GM19238 (cell line): ENCODE measurements around the gene TMEM238L.
"Not testable (repeated sequence)": the region's sequence is repeated elsewhere in the genome, so short reads cannot be mapped to it uniquely, and the experiment has no call there.

Source experiments
- DNase-seq: peaks from one replicate; pipeline ENCODE4 v3.0.0; 2011; ENCODE audit warnings: low spot score; ENCODE audit not compliant: insufficient read length

Gene TMEM238L, protein sequence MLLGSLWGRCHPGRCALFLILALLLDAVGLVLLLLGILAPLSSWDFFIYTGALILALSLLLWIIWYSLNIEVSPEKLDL

DNA sequence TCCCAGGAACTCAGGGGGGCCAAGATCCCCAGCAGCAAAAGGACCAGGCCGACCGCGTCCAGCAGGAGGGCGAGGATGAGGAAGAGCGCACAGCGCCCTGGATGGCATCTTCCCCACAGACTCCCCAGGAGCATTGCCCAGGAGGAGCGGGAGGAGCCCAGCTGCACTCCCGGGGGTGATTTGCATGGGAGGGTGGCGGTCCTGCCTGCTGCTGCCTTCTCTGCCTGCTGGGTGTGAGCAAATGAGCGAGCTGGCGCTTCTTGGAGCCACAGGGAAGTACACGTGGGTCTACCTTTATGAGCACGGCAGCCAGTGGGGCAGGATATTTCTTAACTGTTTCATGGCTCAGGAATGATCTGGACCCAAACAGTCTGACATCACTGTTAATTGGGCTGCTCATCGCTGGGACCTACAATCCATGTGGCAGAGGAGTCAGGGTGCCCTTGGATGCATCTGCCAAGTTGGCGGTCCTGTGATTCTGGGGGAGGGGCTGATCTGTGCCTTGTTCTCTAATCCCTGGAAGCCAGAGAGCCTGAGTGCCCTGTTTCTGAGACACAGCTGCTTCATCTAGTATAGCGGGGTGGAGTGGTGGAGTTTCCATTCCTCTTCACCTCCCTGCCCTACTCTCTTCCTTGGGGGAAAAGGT, at the start of gene TMEM238L:
TSS of gene TMEM238L (minus strand) at position 270 of the 646 bp plus-strand sequence. CDS start at position 134, 136 bp downstream.
- no peak for DNase-seq

DNA sequence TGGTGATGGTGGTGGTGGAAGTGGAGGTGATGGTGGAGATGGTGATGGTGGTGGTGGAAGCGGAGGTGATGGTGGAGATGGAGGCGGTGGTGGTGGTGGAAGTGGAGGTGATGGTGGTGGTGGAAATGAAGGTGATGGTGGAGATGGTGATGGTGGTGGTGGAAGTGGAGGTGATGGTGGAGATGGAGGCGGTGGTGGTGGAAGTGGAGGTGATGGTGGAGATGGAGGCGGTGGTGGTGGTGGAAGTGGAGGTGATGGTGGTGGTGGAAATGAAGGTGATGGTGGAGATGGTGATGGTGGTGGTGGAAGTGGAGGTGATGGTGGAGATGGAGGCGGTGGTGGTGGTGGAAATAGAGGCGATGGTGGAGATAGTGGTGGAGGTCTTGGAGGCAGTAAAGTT, 42.7 kb upstream of the TMEM238L start:
- DNase-seq = not testable (repeated sequence)

DNA sequence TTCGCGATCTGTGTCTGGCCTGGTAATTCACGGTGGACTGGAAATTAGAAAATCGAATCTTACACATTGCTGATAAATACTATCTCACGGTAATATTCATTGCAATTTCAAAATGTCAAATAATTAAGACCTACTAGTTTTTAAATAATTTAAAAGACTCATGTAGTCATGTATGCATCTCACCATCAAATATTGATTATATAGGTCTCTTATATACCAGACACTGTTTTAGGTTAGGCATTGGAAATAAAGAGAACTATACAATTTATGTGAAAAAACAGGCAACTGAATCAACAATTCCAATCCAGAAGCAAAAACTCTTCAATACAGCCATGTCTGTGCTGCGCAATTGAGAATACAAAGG, 41.5 kb upstream of the TMEM238L start:
- DNase-seq = no peak

DNA sequence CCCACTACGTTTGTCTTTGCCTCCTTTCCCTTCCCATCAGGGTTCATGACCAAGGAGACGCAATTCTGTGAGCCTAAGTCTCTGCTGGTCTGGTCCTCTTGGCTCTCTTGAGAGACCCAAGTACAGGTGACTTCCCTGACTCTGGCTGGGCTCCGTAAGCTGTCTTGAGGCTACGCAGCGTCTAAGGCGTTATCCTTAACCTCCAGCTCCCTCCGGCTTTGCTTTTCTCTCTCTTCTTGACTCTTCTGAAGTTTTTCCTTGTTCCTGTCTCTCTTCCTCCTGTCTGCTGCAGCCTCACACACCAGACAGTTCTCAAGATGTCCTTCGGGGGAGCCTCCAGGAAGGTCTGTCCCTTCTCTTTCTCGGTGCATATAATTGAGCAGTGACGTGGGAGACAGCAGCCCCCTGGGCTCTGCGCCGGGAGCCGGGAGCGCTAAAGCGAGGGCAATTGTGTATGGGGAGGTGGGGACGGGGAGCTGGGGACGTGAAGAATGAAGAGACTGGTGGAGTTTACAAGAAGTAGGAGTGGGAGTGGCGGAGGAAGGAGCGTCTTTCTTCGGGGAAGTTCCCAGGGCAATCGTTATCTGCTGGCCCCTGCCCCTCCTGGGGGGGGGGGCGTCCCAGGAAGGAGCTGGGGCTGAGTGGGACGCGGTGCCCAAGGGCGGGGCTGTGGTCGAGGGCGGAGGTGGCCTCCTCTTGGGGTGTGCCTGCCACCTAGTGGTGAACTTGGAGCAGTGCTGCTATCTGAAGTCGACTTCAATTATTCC, 40.9 kb upstream of the TMEM238L start:
- DNase-seq = peak; percentile 73

DNA sequence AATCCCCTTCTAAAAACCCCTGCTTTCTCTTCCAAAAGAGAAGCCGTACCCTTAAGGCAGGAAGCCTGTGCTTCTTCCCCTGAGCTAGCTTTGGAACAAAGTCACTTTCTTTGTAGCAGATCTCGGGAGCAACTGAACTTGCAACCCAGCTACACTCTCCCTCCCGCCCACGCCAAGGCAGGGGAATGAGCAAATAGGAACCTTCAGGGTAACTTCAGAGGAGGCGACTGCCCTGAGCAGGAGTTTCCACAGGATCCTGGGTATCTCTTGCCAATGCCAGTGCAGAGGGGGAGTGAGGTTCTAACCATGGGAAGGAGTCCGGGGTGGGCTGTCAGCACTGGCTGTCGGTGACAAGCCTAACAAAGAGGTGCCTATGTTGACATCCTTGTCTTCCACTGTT, 39.9 kb upstream of the TMEM238L start:
- DNase-seq = no peak

DNA sequence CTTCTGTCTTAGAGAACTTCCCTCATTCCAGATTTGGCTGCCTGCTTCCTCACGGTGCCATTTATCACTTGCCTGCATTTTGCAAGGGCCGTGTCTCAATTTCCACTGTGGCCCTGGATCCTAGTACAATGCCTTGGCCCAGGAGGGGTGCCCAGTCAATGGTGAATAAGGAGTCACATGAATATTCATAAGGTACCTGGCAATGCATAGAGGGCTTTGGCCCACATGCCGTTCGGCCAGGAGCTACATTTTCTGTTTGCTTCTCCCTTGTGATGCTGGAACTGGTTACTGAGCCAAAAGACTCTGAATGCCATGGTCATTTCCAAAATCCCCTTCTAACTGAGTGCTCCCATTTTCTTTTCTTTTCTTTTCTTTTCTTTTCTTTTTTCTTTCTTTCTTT, 38.8 kb upstream of the TMEM238L start:
- no peak for DNase-seq

DNA sequence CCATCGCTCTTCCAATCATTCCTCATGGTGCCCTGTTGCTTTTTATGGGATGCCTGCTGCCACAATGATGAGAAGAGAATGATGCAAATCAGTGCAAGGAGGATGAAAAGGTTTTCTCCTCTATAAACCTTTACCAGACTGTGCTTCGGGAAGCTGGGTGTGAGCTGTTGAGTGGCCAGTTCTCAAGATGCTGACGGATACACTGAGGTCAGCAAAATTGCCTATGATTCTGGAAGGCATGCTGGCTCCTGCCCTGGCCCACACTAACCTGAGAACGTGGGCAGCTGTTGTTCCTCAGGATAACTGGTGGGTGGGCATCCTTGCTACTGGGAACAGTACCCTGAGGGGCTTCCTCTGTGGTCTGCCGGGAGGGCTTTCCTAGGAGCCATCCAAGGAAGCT, 34.8 kb upstream of the TMEM238L start:
- no peak for DNase-seq

DNA sequence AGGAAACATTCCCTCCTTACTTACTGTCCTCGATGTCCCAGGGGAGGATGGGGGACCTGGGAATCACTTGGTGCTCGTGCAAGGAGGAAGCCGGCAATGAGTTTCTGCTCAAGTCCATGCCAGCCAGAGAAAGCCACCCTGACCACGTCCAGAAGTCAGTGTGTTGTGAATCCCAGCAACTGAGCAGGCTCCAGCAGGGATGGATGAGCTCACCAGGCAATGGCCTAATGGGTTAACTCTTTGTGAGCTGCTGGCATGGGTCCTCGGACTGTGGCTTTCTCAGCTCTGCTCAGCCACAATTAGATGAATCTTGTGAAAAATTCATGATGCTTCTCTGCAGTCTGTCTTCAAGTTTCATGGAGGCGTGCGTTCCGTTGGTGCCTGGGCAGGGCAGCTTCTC, 34.0 kb upstream of the TMEM238L start, which contains the start of gene PIRT:
TSS of gene PIRT (minus strand) at position 167 of the 400 bp plus-strand sequence. CDS start 12,442 bp downstream, outside the sequence.
- DNase-seq = no peak

DNA sequence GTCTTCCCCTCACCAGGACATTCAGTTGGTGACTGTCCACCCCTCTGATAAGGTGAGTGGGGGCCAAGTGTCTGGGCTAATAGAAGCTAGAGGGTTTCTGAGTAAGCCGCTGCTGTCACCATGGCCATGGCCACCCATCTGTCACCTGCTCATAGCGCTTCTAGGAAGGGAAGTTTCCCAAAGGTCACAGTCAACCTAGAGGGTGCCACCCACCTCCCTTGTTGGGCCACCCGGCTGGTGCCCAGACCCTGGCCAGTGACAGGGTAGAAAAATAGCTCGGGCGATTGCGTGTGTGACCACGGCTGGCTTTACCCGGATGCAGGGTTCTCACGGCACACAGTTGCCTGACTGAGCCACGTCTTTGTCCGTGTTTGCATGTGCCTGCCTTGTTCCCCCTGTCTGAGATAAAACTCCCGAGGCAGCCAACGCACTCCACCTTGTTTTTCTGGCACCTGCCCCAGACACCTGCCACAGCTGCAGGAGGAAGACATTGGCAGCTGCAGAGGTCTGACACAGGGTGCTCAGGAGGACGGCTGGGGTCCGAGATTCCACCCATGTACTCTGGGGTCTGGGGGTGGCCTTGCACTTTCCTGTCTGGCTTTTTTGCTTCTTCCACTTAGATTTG, 33.2 kb upstream of the TMEM238L start:
- DNase-seq = no peak

DNA sequence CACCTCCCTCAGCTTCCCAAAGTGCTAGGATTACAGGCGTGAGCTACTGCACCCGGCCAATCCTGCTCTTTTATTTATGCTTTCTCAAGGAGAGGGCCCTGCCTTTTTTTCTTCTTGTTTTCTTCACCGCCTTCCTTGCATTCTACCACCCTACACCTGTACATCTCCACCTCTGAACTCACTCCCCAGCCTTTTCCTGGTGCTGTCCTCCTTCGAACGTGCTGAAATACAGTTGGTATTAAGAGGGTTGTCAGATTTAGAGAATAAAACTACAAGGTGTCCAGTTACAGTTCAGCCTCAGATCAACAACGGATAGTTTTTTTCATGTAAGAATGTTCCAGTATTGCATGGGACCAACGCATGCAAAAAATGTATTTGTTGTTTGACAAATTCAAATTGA, 32.2 kb upstream of the TMEM238L start:
- no peak for DNase-seq

DNA sequence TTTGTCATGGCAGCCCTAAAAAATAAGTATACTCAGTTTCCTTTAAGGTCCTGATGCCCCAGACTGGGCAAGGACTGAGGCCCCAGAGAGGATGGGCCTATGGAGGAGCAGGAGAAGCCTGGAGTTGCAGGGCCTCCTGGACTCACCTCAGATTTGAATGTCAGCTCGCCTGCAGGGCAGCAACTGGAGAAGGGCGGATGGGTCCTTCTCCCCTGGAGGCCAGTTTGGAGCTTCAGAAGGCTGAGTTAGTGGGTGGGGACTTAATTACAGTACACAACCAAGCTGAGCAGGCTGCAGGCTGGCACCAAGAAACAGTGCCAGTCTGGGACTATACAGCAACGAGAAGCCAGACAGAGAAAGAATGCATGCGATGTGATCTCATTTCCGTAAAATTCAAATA, 27.8 kb upstream of the TMEM238L start:
- DNase-seq = no peak

DNA sequence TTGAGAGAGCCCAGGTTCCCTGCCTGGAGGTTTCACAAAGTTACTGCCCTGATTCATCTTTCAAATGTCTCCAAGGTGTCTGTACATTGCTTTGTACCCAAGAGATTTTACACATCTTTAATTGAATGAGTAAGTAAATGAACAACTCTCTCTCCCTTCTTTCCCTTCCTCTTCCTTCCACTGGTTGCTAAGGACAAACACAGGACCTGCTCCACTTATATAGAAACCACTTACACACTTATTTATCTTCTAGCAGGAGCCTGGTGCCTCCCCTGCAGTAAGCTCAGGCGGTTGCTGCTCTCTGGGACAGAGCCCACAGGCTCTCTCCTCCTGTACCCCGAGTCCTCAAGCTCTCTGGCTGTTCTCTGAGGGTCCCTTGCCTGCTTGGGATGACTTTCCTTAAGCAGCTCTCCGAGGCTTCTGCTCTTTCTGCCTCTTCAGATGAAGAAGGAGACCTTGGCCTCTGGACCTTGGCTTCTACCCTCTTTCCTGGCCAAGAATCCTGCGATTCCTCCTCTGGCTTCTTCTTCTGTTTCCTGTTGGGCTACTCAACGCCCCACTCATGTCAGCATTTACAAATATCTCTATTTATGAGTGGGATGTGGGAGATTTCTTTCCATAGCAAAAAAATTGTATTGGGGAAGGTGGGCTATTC, 24.1 kb upstream of the TMEM238L start:
- DNase-seq = no peak

DNA sequence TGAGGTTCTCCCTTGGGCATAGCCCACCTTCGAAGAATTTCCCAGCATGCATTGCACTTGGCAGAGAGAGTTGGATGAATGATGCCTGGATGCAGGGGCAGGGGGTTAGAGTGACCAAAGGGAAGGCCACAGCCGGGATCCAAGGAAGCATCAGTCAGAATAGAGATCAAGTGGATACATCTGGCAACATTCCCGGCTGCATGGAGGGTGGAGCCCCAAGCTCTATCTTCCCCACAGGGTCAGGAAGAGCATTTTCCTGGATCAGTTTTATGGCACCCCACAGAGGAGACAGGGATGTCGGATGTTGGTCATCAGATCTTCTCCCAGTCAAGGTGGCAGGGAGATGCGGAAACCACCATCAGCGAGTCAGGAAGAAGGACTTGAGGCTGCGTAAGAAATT, 21.0 kb upstream of the TMEM238L start:
- DNase-seq = no peak

DNA sequence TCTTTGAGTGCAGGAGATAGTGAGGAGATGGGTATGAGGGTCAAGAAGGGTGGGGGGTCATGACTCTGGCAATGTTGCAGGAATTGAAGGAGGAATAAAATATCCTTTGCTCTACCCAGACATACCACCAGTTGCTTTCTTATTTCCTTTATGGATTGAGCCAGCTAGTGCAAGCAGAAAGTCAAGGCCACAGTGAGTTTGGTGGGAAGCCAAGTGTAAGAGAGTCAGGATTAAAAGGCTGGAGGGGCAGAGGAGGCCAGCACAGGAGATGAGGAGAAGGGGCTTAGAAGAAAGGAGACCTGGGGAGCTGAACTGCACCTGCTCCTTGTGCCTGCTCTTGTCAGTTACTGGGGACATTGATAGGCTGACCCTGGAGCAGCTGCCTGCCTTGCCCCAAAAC, 17.9 kb upstream of the TMEM238L start:
- DNase-seq = no peak

DNA sequence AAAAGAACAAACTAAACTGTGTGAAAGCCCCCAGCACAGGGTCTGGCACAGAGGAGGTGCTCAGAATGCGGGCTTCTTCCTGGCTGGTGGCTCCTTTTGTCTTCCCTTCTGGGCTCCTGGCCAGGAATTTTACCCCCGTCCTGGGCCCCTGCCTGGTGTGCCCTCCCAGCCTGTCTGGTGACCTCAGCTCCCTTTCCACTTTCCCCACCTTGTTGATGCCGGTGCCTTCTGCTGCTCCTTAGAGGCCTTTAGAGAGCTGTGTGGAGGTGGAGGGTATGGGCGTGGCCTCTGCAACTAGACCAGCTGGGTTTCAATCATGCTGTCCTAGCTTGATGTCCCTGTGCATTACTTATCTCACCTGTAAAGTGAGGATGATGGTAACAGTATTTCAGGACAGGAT, 17.2 kb upstream of the TMEM238L start:
- DNase-seq = no peak

DNA sequence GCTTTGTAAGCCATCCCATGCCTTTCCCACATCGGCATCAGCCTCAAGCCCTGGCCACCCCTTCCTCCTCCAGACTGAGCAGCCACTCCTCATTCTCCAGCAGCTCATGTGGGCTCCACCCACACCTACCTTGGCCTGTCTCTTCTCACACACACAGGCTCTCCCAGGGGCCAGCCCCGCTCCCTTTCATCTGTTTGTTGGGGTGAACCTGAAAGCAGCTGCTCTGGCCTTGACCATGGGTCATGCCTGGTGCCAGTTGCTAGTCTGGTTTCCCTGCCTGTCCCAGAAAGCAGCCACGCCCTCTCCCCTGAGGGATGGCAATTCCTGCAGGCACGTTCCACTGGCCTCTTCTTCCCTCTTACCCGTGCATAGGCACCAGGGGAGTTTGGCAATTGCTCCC, 11.4 kb upstream of the TMEM238L start:
- DNase-seq = no peak

DNA sequence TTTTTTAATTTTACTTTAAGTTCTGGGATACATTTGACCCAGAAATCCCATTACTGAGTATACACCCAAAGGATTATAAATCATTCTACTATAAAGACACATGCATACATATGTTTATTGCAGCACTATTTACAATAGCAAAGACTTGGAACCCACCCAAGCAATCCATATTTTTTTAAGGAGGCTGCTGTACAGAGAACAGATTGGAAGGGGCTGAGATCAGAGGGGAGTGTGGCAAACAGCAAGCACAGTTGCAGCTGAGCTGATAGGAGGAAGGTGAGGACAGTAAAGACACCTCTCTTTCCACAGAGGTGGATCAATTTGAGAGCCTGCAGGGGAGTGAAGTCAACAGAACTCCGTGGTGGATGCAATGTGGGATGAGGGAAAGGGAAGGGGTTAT, 10.2 kb upstream of the TMEM238L start:
- DNase-seq = no peak

DNA sequence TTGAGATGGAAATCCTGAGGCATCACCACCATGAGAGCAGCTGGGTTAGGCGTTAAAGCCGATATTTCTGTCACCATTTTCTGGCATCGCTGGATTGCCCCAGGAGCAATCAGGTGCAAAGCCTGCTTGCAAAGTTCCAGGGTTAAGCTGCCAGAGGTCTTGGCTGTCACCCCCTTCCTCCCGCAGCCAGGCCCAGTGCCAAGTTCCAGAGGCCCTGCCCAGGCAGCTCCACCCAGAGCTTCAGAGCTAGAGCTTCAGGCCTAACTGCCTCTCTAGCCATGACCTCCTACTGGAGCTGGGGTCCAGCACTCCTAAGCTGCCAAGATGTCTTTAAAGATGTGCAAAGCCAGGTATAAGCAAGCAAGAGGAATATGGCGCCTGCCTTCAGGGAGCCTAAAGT, 8.8 kb upstream of the TMEM238L start:
- no peak for DNase-seq

DNA sequence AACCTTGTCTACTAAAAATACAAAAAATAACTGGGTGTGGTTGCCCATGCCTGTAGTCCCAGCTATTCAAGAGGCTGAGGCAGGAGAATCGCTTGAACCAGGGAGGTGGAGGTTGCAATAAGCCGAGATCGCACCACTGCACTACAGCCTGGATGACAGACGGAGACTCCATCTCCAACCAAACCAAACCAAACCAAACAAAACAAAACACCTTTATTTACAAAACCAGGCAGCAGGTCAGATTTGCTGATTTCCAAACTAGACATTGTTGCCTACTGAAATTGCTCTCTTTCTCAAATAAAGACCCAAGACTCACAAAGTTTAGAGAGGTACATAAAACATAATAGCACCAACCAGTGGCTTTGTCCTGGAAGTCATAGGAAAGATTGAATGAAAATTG, 5.7 kb upstream of the TMEM238L start:
- DNase-seq = no peak

DNA sequence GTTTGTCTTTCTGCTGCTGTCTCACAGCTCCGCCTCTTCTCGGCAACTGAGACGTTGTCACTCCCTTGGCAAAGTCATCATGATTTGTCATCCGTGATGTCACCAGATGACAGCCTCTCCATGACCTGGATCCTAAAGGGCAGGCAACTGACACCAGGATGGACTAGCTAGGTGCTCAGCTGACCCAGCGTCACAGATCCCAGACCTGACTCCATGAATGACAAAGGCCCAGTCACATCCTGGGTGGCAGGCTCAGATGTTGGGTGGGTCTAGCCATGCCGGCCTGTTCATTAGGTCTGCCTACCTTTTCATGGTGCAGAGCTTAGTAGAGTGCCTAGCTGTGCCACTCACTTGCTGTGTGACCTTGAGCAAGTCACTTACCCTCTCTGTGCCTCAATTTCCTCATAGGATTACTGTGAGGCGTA, 3.8 kb upstream of the TMEM238L start:
- DNase-seq = no peak

DNA sequence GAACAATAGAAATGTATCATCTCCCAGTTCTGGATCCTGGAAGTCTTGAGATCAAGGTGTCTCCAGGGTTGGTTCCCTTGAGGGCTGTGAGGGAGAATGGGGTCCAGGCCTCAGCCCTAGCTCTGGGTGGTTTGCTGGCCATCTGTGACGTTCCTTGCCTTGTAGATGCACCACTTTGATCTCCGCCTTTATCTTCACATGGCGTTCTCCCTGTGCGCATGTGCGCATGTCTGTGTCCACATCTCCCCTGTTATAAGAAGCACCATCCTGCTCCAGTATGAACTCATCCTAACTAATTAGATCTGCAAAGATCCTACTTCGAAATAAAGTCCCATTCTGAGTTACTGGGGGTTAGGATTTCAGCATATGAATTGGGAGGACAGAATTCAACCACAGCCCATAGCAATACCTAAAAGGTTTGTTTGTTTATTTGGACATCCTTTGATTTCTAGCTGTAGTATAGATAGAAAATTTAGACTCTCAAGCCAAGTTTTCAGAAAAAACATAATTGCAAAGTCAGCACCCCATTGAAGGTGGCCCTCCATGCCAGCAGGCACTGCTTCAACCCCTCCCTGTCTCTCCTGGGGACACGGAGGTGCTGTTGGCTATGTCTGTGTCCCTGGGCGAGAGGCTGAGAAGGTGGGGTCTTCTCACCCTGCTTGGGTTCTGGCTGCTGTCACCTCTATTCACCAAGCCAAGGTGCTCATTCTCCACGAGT, 2.8 kb upstream of the TMEM238L start:
- DNase-seq = no peak
